ENCODE measurements around the gene CYP11A1.

Gene CYP11A1

GRCh38 chr15:74387621-74388362 is 20.3 kb upstream of the CYP11A1 start:
- TF ChIP-seq, protein P1, sequence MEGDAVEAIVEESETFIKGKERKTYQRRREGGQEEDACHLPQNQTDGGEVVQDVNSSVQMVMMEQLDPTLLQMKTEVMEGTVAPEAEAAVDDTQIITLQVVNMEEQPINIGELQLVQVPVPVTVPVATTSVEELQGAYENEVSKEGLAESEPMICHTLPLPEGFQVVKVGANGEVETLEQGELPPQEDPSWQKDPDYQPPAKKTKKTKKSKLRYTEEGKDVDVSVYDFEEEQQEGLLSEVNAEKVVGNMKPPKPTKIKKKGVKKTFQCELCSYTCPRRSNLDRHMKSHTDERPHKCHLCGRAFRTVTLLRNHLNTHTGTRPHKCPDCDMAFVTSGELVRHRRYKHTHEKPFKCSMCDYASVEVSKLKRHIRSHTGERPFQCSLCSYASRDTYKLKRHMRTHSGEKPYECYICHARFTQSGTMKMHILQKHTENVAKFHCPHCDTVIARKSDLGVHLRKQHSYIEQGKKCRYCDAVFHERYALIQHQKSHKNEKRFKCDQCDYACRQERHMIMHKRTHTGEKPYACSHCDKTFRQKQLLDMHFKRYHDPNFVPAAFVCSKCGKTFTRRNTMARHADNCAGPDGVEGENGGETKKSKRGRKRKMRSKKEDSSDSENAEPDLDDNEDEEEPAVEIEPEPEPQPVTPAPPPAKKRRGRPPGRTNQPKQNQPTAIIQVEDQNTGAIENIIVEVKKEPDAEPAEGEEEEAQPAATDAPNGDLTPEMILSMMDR (IDR thresholded peaks at IDR 0.05; ENCODE audit: low read depth, low read length, missing control alignments): no peak
- no peak overlapping the region for H3K4me3 ChIP-seq (ENCODE audit: low read depth, low read length)
- DNase-seq (ENCODE audit: low read depth): no peak

GRCh38 chr15:74387141-74387541 is 19.7 kb upstream of the CYP11A1 start:
- TF ChIP-seq, protein P1 (IDR thresholded peaks at IDR 0.05; ENCODE audit: low read depth, low read length, missing control alignments): no peak
- no peak for DNase-seq (ENCODE audit: low read depth)
- H3K4me3 ChIP-seq (ENCODE audit: low read depth, low read length): no peak overlapping the region

- TF ChIP-seq, protein P1 (IDR thresholded peaks at IDR 0.05; ENCODE audit: low read depth, low read length, missing control alignments): no peak
- H3K4me3 ChIP-seq (ENCODE audit: low read depth, low read length): no peak overlapping the region
- no peak for DNase-seq (ENCODE audit: low read depth)
Measured at GRCh38 chr15:74386496-74387140, 19.2 kb upstream of the CYP11A1 start.

- TF ChIP-seq, protein P1 (IDR thresholded peaks at IDR 0.05; ENCODE audit: low read depth, low read length, missing control alignments): no peak
- H3K4me3 ChIP-seq (ENCODE audit: low read depth, low read length): peak overlapping the region; percentile 11; the same call in 1 of the 2 replicates
- DNase-seq (ENCODE audit: low read depth): no peak
Measured at GRCh38 chr15:74385733-74386132, 18.3 kb upstream of the CYP11A1 start.

GRCh38 chr15:74384881-74385643 is 17.6 kb upstream of the CYP11A1 start:
- TF ChIP-seq, protein P1 (IDR thresholded peaks at IDR 0.05; ENCODE audit: low read depth, low read length, missing control alignments): no peak
- peak; percentile 93 for DNase-seq (ENCODE audit: low read depth)
- peak overlapping the region; percentile 11 for H3K4me3 ChIP-seq (ENCODE audit: low read depth, low read length)

DNA sequence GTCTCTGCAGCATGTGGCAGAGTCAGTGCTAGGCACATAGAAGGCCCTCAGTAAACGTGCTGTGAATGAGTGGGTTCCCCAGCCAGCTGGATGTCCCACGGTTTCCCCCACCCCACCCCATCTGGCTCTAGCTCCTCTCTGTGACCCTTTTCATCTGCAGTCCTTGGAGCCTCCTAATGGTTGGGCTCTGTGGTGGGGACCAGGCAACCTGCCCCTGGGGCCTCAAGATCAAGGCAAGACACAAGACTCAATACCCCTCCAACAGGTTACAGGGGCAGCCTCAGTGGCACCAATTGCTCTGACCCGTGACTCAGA is 17.1 kb upstream of the CYP11A1 start:
- TF ChIP-seq, protein P1 (IDR thresholded peaks at IDR 0.05; ENCODE audit: low read depth, low read length, missing control alignments): no peak
- peak overlapping the region; percentile 3 for H3K4me3 ChIP-seq (ENCODE audit: low read depth, low read length)
- no peak for DNase-seq (ENCODE audit: low read depth)
